B cell (primary cell): Measurements from ENCODE around the gene OPN5. TPM values are rescaled to one million over a fixed set of nuclear protein-coding genes. Genes with fewer than 3 reads are reported as not detected.

Experiments
- ATAC-seq: fragments of 200-7000 bp; cut with Tn5 transposase; one replicate; pipeline ENCODE4 v1.10.0; 2021; ENCODE audit warnings: low read depth, mild to moderate bottlenecking, moderate number of reproducible peaks, moderate library complexity
- CTCF ChIA-PET: fragments of 350-600 bp; sonication (Branson Sonifier 250); formaldehyde crosslinking; loops from one replicate; lab custom pipeline; 2021; ENCODE audit warnings: antibody characterized with exemption, inconsistent platforms; lab: Charles Lee
- POLR2A ChIA-PET: fragments of 350-600 bp; sonication (Branson Sonifier 250); formaldehyde crosslinking; loops from one replicate; lab custom pipeline; 2021; ENCODE audit warnings: antibody characterized with exemption; lab: Charles Lee
- DNase-seq: peaks from one replicate; pipeline ENCODE4 v3.0.0; 2013
- H2AFZ ChIP-seq: 2 replicates; pipeline ENCODE4 v1.6.1; 2012; ENCODE audit warnings: mild to moderate bottlenecking, low read depth, low read length; ENCODE audit not compliant: insufficient read depth, poor library complexity, severe bottlenecking
- H3K27ac ChIP-seq, 2 donors: 1 replicate in 1 of 2; 2 replicates in 1 of 2; pipeline ENCODE4 v1.5.1; 2012 to 2013; ENCODE audit warnings: low read length in 2 of 2, mild to moderate bottlenecking in 2 of 2, moderate library complexity in 1 of 2
- H3K27me3 ChIP-seq, 4 experiments: fragments of 200-600 bp in 1 of 4; sonication (generic) in 1 of 4; replicated peaks in 1 of 4; 1 replicate in 2 of 4; 2 replicates in 2 of 4; pipeline versions ENCODE4 v1.6.1 to v1.7.0; 2013 to 2016; ENCODE audit warnings: low read length in 3 of 4, mild to moderate bottlenecking in 2 of 4, mixed read lengths in 1 of 4, moderate library complexity in 1 of 4; ENCODE audit not compliant: insufficient read depth in 4 of 4, control insufficient read depth in 3 of 4; ENCODE audit errors: control extremely low read depth in 1 of 4
- H3K36me3 ChIP-seq, 2 experiments: replicated peaks in 1 of 2; 1 replicate in 1 of 2; 2 replicates in 1 of 2; pipeline versions ENCODE4 v1.6.1 to v1.7.1; 2013; ENCODE audit warnings: low read length in 1 of 2; ENCODE audit not compliant: insufficient read depth in 2 of 2, control insufficient read depth in 1 of 2; ENCODE audit errors: control extremely low read depth in 1 of 2, extremely low read depth in 1 of 2
- H3K4me1 ChIP-seq, 2 donors: fragments of 200-600 bp in 1 of 2; sonication (generic) in 1 of 2; 1 replicate in 1 of 2; 2 replicates in 1 of 2; pipeline versions ENCODE4 v1.5.1 to v1.6.1; 2013 to 2017; ENCODE audit warnings: low read length in 2 of 2; ENCODE audit not compliant: control insufficient read depth in 2 of 2, insufficient read depth in 2 of 2
- H3K4me2 ChIP-seq: replicated peaks from 2 replicates; pipeline ENCODE3; 2012; ENCODE audit warnings: mild to moderate bottlenecking, low read depth, low read length; ENCODE audit not compliant: poor library complexity, severe bottlenecking
- H3K4me3 ChIP-seq, 5 experiments: fragments of 200-600 bp in 1 of 5; sonication (generic) in 1 of 5; 1 replicate in 3 of 5; 2 replicates in 2 of 5; pipeline versions ENCODE4 v1.5.1 to v1.7.0; 2011 to 2016; ENCODE audit warnings: low read length in 4 of 5, mild to moderate bottlenecking in 4 of 5, low read depth in 2 of 5, control low read depth in 1 of 5, moderate library complexity in 1 of 5; ENCODE audit not compliant: insufficient read depth in 1 of 5; ENCODE audit errors: control extremely low read depth in 1 of 5, extremely low read depth in 1 of 5
- H3K79me2 ChIP-seq: fragments of 200-600 bp; sonication (generic); one replicate; pipeline ENCODE4 v1.6.0; 2016; ENCODE audit warnings: low read length; ENCODE audit not compliant: control insufficient read depth, insufficient read depth
- H3K9ac ChIP-seq: fragments of 200-600 bp; sonication (generic); 2 replicates; pipeline ENCODE4 v1.6.1; 2017; ENCODE audit warnings: mild to moderate bottlenecking, low read length, moderate library complexity
- H3K9me3 ChIP-seq, 3 donors: one replicate each; pipeline versions ENCODE4 v1.6.1 to v1.7.1; 2013; ENCODE audit warnings: low read length in 2 of 3; ENCODE audit not compliant: control insufficient read depth in 2 of 3, insufficient read depth in 1 of 3; ENCODE audit errors: control extremely low read depth in 1 of 3
- H4K20me1 ChIP-seq: 2 replicates; pipeline ENCODE4 v1.6.0; 2012; ENCODE audit warnings: mild to moderate bottlenecking, low read length; ENCODE audit not compliant: insufficient read depth, control insufficient read depth, poor library complexity, severe bottlenecking
- H3K27ac Mint-ChIP-seq: one replicate; pipeline ENCODE4 v1.8.0; 2021; ENCODE audit warnings: mixed read lengths
- H3K27me3 Mint-ChIP-seq: one replicate; pipeline ENCODE4 v1.8.0; 2021; ENCODE audit warnings: mixed read lengths
- H3K4me1 Mint-ChIP-seq: one replicate; pipeline ENCODE4 v1.8.0; 2021; ENCODE audit warnings: mixed read lengths
- H3K4me3 Mint-ChIP-seq: one replicate; pipeline ENCODE4 v1.8.0; 2021; ENCODE audit warnings: mixed read lengths
- H3K9me3 Mint-ChIP-seq: one replicate; pipeline ENCODE4 v1.8.0; 2022; ENCODE audit warnings: mixed read lengths; ENCODE audit not compliant: insufficient read depth
- EZH2 ChIP-seq: IDR thresholded peaks from 2 replicates; pipeline ENCODE4 v1.6.1; 2012; ENCODE audit warnings: borderline replicate concordance, low read depth, mild to moderate bottlenecking, moderate library complexity, low read length; ENCODE audit not compliant: insufficient read depth, poor library complexity, severe bottlenecking
- WGBS: methylation state at CpG from one replicate; pipeline ENCODE4 v1.1.5; 2013; ENCODE audit warnings: missing lambda C conversion rate; ENCODE audit not compliant: insufficient coverage; 5-methylcytosine and 5-hydroxymethylcytosine counted together
- intact Hi-C: fragments of 100-400 bp; cut with micrococcal nuclease; formaldehyde crosslinking; loops from one replicate; pipeline ENCODE4 v1.10.0; 2022
- polyA plus RNA-seq: library from polyadenylated mRNA; depleted of rRNA; stranded (reverse); fragments of >200 nt; gene quantifications from 2 replicates; pipeline ENCODE4 v1.2.3, GENCODE V29; 2012
- total RNA-seq, 2 donors: library from RNA; stranded (reverse); fragments of 120-200 nt in 1 of 2; gene quantifications; 1 replicate in 1 of 2; 2 replicates in 1 of 2; pipeline versions ENCODE4 v1.2.3 to v1.2.4, GENCODE V29; 2013 to 2022
- TF ChIP-seq, protein P1 (sequence below): fragments of 200-600 bp; IDR thresholded peaks from one replicate; pipeline ENCODE4 v1.8.0; 2022; ENCODE audit warnings: antibody characterized with exemption, mild to moderate bottlenecking

The OPN5 gene
- total and polyA plus RNA-seq, 2 donors (not counting 1 experiment from before 2014, with no cell fraction given) = not detected

DNA sequence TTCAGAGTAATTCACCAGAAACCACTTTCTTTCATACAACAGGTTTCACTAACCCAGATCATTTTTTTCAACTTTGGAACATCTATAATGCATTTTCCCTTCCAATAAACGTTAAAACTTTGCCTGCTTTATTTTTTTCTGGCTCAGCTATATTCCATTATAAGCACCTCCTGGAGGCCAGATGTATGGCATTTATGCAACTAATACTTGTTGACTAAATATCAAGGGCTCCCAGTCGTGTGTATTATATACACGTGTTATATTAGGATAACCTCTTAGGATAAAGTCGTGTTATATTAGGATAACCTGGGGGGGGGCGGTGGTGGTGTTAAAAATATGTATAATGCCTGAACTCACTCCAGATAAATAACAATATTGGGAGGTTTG, 6.7 kb downstream of the OPN5 start:
- intact Hi-C loops = no loop called here
- TF ChIP-seq EZH2 = no peak
- TF ChIP-seq, protein P1, sequence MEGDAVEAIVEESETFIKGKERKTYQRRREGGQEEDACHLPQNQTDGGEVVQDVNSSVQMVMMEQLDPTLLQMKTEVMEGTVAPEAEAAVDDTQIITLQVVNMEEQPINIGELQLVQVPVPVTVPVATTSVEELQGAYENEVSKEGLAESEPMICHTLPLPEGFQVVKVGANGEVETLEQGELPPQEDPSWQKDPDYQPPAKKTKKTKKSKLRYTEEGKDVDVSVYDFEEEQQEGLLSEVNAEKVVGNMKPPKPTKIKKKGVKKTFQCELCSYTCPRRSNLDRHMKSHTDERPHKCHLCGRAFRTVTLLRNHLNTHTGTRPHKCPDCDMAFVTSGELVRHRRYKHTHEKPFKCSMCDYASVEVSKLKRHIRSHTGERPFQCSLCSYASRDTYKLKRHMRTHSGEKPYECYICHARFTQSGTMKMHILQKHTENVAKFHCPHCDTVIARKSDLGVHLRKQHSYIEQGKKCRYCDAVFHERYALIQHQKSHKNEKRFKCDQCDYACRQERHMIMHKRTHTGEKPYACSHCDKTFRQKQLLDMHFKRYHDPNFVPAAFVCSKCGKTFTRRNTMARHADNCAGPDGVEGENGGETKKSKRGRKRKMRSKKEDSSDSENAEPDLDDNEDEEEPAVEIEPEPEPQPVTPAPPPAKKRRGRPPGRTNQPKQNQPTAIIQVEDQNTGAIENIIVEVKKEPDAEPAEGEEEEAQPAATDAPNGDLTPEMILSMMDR = no peak
- peaks cover 0 to 4% of the 10 kb centered on the region in 2 donors for H3K4me1 ChIP-seq
- Mint-ChIP-seq H3K9me3 (no peaks in the 10 kb centered on the region), H3K4me3 (no peak overlapping the region), H3K27ac (no peak overlapping the region), H3K4me1 (peaks cover 4% of the 10 kb centered on the region), H3K27me3 (peaks cover 25% of the 10 kb centered on the region)
- ATAC-seq (no peak), DNase-seq (no peak)
- H3K36me3 ChIP-seq = no peaks in the 10 kb centered on the region
- H3K27me3 ChIP-seq = peaks cover 0 to 15% (median 1%) of the 10 kb centered on the region in 4 experiments
- no peaks in the 10 kb centered on the region for H3K79me2 ChIP-seq
- POLR2A ChIA-PET = no interaction called here
- H3K4me3 ChIP-seq = no peak overlapping the region
- WGBS = 83% methylated on average over 1 of the region's 5 CpGs
- H2AFZ ChIP-seq = no peak overlapping the region
- H3K27ac ChIP-seq = no peak overlapping the region
- H3K4me2 ChIP-seq = no peak overlapping the region
- CTCF ChIA-PET = interaction anchor here (0.8 to 4.1 kb wide), 8 partner anchors 8 to 375 kb away, joined by 3 to 24 read pairs (median 4); no protein-coding TSS in a partner anchor
- no peak overlapping the region for H3K9ac ChIP-seq
- H4K20me1 ChIP-seq = no peaks in the 10 kb centered on the region
- no peaks in the 10 kb centered on the region for H3K9me3 ChIP-seq

DNA sequence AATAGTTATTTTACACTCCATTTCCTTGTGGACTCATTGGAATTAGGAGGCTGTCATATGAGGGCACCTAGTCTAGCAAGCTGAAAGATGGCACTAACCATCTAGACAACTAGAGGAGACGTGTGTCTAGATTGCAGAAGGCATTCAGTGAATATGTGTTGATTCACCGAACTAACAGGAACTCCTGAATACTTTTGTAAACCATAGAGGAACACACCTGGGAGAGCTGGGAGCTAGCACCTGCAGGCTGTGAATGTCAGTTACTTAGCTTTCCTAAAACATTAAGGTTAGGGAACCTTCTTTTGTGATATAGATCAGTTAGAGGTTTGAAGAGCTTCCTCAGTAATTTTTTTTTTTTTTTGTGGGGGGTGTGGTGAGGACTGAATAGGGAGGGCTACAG, 7.7 kb downstream of the OPN5 start:
- Histone ChIP-seq H3K9ac (no peak overlapping the region), H3K36me3 (no peaks in the 10 kb centered on the region), H3K4me2 (no peak overlapping the region), H3K4me3 (no peak overlapping the region), H3K4me1 (peaks cover 0 to 4% of the 10 kb centered on the region in 2 donors), H3K79me2 (no peaks in the 10 kb centered on the region), H3K27me3 (peaks cover 0 to 15% (median 1%) of the 10 kb centered on the region in 4 experiments), H4K20me1 (no peaks in the 10 kb centered on the region), H3K9me3 (no peaks in the 10 kb centered on the region), H3K27ac (no peak overlapping the region), H2AFZ (no peak overlapping the region)
- Mint-ChIP-seq H3K27me3 (peaks cover 25% of the 10 kb centered on the region), H3K4me1 (peaks cover 4% of the 10 kb centered on the region), H3K27ac (no peak overlapping the region), H3K4me3 (no peak overlapping the region), H3K9me3 (no peaks in the 10 kb centered on the region)
- ChIA-PET POLR2A (no interaction called here), CTCF (interaction anchor here (0.7 to 4.1 kb wide), 2 partner anchors 10 to 370 kb away, joined by 4 to 24 read pairs; no protein-coding TSS in a partner anchor)
- intact Hi-C loops = no loop called here
- WGBS = no CpG with 5 or more reads among the region's 2 CpGs
- DNase-seq = no peak
- no peak for ATAC-seq
- TF ChIP-seq, protein P1 = no peak
- TF ChIP-seq EZH2 = no peak
